Activated naive CD8-positive, alpha-beta T cell treated with anti-CD3 and anti-CD28 coated beads, Interleukin-2, amount 50 U/mL, for 24 hours (primary cell): ENCODE measurements around the gene ATP2A3.

Source experiments
- ATAC-seq: fragments of 150-1000 bp; cut with Tn5 transposase; one replicate; pipeline ENCODE4 v1.10.0; 2021
- DNase-seq: peaks from one replicate; pipeline ENCODE4 v3.0.0; 2021
- H3K27ac Mint-ChIP-seq: one replicate; pipeline ENCODE4 v1.8.0; 2021; ENCODE audit warnings: mild to moderate bottlenecking, mixed read lengths
- H3K27me3 Mint-ChIP-seq: one replicate; pipeline ENCODE4 v1.8.0; 2021; ENCODE audit warnings: mixed read lengths
- H3K36me3 Mint-ChIP-seq: one replicate; pipeline ENCODE4 v1.8.0; 2021; ENCODE audit warnings: low read depth, mixed read lengths
- H3K4me1 Mint-ChIP-seq: one replicate; pipeline ENCODE4 v1.8.0; 2021; ENCODE audit warnings: mixed read lengths
- H3K4me3 Mint-ChIP-seq: one replicate; pipeline ENCODE4 v1.8.0; 2021; ENCODE audit warnings: mild to moderate bottlenecking, moderate library complexity, mixed read lengths
- H3K9me3 Mint-ChIP-seq: one replicate; pipeline ENCODE4 v1.8.0; 2021; ENCODE audit warnings: mixed read lengths

Gene ATP2A3

DNA sequence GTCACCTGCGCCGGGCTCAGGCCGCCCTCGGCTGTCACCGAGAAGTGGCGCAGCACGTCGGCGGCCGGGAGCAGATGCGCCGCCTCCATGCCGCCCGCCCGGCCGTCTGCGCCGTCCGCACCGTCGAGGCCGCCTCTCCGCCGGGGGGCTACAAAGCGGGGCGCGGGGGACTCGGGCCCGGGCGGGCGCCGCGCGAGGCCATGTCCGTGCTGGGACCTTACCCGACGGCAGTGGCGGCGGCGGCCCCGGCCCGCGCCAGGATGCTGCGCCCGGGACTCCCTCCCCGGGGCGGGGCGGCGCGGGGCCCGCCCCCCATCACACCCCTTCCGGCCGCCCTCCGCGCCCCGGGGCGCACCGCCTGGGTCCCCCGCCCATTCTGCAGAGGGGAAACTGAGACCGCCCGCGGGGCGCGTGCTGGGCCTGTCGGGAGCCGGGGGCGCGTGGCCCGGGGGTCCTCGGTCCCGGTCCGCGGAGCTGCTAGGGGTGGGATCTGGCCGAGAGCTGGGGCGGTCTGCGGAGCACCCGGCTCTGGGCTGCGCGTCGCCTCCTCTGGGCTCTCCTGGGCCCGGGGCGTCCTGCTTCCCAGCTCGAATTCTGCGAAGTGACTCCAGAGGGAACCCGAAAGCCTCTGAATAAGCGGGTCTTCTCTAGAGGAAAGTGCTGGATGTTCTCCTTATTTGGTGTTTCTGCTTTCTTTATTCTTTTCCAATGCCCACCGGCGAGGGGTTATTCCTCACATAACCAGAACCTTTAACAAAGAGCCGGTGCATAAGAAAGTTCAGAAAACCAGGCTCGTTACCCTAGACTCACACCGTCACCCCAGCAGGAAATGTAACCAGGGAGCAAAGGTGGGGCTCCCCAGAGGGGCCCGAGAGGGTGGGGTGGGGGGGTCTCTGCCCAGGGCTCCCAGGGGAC is at the start of gene ATP2A3:
ATP2A3 (minus strand) TSS at position 235 of the 915 bp plus-strand sequence; CDS start at position 89, 146 bp downstream.
- ATAC-seq (peak; percentile 72), DNase-seq (peak; percentile 76)
- Mint-ChIP-seq H3K27me3 (no peaks in the 10 kb centered on the region), H3K9me3 (no peaks in the 10 kb centered on the region), H3K36me3 (no peaks in the 10 kb centered on the region), H3K27ac (peak within 1 kb of the TSS; percentile 82), H3K4me1 (peaks cover 56% of the 10 kb centered on the region), H3K4me3 (peak within 1 kb of the TSS; percentile 84)

DNA sequence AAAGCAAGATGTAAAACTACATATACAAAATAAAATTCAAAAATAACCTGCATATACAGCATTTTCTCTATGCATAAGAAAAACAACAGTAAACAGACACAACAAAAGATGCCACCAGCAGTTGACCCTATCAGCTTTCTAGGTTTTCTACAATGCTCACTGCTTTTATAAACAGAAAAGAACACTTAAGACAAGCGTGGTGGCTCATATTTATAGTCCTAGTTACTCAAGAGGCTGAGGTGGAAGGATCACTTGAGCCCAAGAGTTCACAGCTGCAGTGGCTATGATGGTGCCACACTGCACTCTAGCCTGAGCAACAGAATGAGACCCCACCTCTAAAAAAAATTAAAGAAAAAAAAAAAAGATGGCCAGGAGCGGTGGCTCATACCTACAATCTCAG is 46.5 kb upstream of the ATP2A3 start:
- H3K36me3 Mint-ChIP-seq: peaks cover 28% of the 10 kb centered on the region
- no peaks in the 10 kb centered on the region for H3K9me3 Mint-ChIP-seq
- no peak overlapping the region for H3K4me3 Mint-ChIP-seq
- ATAC-seq (no peak), DNase-seq (no peak)
- no peaks in the 10 kb centered on the region for H3K4me1 Mint-ChIP-seq
- H3K27ac Mint-ChIP-seq: no peak overlapping the region
- H3K27me3 Mint-ChIP-seq: no peaks in the 10 kb centered on the region

DNA sequence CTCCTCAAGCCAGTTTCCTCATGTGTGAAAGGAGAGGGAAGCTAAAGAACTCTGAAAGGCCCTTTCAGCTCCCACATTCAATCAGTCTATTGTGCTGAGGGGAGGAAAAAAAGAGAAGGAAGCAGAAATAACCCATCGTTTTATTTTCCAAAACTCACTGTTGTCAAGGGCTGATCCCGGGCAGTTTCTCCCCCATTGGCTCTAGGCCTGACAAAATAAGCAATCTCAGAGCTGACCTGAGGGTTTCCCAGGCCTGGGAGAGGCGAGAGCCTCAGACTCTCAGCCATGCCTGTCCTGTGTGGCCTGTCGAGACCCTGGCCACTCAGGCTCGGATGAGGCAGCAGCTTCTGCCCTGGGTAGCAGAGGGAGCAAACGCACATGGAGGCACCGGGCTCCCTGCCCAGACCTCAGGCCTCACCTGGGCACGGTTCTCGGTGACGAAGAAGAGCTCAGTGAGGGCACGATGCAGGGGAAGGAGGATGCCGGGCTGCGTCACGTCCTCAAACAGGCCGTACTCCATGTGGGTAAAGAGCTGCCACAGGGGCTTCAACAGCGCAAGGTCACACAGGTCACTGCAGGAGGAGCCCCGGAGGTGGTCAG is 45.0 kb upstream of the ATP2A3 start:
- Mint-ChIP-seq H3K9me3 (no peaks in the 10 kb centered on the region), H3K4me1 (peaks cover 7% of the 10 kb centered on the region), H3K36me3 (peaks cover 20% of the 10 kb centered on the region), H3K4me3 (no peak overlapping the region), H3K27me3 (no peaks in the 10 kb centered on the region), H3K27ac (no peak overlapping the region)
- DNase-seq: no peak
- ATAC-seq: no peak

DNA sequence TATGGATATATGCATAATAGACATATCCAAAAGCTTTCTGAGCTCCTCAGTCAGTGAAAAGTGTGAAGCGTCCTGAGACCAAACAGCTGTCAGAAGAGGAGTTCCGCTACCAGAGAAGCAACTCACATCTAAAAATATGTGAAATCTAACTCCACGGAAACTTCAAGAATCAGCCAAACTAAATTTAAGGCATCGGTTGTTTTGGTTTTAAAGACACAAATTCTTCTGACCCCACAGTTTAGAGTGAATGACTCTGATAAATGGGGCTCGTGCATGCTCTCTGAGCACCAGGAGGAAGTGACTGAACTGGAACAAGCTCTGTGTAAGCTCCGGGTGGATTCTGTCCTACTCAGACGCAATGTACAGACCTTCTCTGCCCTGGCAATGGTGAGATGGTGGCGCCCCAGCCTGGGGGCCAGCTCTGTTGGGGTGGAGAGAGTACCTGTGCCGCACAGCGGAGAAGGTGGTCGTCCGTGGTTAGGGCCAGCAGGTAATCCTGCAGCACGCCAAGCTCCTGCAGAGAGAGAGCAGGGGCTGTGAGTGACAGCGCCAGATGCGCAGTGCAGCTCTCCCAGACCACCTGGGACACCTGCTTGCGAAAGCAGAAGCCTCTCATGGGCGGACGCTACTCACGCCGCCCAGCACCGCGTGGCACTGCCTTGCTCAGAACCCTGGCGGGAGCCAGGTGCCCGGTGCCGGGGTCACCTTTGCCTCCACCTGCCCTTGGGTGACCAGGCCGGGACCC is 44.4 kb upstream of the ATP2A3 start:
- peaks cover 7% of the 10 kb centered on the region for H3K4me1 Mint-ChIP-seq
- no peak overlapping the region for H3K4me3 Mint-ChIP-seq
- no peak for ATAC-seq
- no peak for DNase-seq
- H3K36me3 Mint-ChIP-seq: peaks cover 13% of the 10 kb centered on the region
- H3K27me3 Mint-ChIP-seq: no peaks in the 10 kb centered on the region
- no peaks in the 10 kb centered on the region for H3K9me3 Mint-ChIP-seq
- no peak overlapping the region for H3K27ac Mint-ChIP-seq

DNA sequence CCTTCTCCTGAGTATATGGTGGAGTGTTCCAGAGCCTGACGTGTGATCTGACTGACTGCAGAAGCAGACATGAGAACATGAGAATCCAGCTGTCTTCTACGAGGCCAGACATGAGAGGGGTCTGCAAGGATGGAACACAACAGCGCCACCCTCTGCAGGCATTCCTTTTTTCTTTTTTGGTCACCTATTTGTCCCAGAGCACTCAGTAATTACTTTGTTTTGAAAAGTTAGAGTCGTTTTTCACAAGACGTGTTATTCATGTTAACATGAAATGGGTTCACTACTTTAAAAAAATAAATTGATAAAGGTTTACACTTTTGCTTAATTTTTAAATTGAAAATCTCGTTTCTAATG is 43.8 kb upstream of the ATP2A3 start:
- no peak for ATAC-seq

DNA sequence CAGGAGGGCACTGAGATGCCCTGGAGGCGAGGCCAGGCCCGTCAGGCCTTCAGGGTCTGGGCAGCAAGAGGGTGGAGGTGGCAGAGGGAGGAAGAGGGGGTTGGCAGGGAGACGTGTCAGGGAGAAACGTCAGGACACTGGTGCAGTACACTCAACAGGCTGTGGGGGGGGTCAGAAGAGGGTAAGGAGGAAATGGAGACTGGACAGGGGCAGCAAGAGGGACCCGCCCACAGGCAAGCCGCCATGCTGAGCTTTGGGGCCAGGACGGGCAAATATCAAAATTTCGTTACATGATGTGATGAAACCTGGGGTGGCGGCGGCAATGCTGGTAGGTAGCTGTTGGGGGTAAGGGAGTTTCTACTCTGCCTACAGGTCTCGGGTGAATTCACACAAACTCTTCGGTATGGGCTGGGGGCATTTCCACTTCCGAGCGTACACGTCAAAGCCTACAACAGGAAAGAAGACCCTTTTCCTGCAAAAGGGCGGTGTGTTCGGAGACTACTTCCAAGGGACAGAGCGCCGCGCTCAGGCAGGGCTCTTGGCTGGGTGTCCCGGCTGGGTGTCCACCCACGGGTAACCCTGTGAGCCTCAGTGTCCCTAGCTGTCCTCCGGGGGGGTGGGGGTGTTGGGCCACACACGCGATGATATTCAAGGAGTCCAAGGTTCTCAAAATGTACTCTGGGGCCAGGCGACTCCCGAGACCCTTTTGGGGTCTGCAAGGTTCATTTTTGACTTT is 43.3 kb upstream of the ATP2A3 start:
- H3K36me3 Mint-ChIP-seq: peaks cover 9% of the 10 kb centered on the region
- H3K4me1 Mint-ChIP-seq: peaks cover 7% of the 10 kb centered on the region
- no peak for ATAC-seq
- no peaks in the 10 kb centered on the region for H3K27me3 Mint-ChIP-seq
- no peaks in the 10 kb centered on the region for H3K9me3 Mint-ChIP-seq
- H3K27ac Mint-ChIP-seq: no peak overlapping the region
- no peak for DNase-seq
- no peak overlapping the region for H3K4me3 Mint-ChIP-seq

More for the DNA sequence above, 43.8 kb upstream of the ATP2A3 start:
- Mint-ChIP-seq H3K9me3 (no peaks in the 10 kb centered on the region), H3K4me1 (peaks cover 7% of the 10 kb centered on the region), H3K27ac (no peak overlapping the region), H3K27me3 (no peaks in the 10 kb centered on the region), H3K4me3 (no peak overlapping the region), H3K36me3 (peaks cover 12% of the 10 kb centered on the region)
- DNase-seq: no peak

DNA sequence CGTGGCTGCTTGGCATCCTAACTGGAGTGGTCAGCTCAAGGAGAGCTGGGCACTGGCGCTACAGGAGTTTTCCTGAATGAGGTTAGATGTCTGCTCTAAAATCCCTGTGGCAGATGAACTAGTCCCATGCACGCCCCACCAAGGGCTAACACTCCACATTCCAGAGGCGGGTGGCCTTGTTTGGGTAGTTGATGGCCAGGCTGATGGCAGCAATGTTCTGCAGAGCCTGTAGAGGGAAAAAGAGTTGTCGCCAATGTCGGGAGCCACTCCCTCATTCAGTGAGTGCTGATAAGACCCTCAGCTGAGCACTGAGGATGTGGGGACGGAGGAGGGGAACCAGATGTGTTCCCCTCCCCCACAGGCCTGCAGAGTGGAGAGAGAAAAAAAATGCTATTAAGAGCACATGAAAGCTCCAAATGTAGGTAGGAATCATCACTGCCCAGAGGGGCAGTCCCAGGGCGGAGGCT is 42.5 kb upstream of the ATP2A3 start:
- no peak for ATAC-seq

DNA sequence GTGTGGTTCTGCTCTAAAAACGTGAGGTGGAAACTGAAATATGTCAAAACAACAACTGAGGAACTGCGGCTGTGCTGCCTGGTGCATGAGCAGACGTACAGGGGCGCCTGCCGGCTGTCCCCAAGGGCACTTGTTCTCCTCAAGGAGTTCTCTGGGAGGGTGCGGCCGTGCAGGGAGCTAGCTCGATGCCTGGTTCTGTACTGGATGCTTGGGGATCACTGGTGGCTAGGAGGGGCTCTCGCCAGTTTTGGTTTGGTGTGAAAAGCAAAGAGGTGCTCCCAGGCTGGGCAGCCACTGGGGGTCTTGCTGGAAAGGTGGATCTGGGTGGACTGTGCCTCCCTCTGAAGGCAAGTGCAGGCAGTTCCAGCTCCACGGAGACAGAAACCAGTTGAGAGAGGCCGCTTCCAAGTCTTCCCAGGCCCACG is 41.9 kb upstream of the ATP2A3 start:
- Mint-ChIP-seq H3K27me3 (no peaks in the 10 kb centered on the region), H3K27ac (no peak overlapping the region), H3K4me1 (peaks cover 9% of the 10 kb centered on the region), H3K4me3 (no peak overlapping the region), H3K9me3 (no peaks in the 10 kb centered on the region), H3K36me3 (peaks cover 5% of the 10 kb centered on the region)
- DNase-seq (no peak), ATAC-seq (no peak)

More for the DNA sequence above, 42.5 kb upstream of the ATP2A3 start:
- Mint-ChIP-seq H3K4me3 (no peak overlapping the region), H3K27ac (no peak overlapping the region), H3K36me3 (peaks cover 5% of the 10 kb centered on the region), H3K27me3 (no peaks in the 10 kb centered on the region), H3K9me3 (no peaks in the 10 kb centered on the region), H3K4me1 (peaks cover 9% of the 10 kb centered on the region)
- DNase-seq: no peak

DNA sequence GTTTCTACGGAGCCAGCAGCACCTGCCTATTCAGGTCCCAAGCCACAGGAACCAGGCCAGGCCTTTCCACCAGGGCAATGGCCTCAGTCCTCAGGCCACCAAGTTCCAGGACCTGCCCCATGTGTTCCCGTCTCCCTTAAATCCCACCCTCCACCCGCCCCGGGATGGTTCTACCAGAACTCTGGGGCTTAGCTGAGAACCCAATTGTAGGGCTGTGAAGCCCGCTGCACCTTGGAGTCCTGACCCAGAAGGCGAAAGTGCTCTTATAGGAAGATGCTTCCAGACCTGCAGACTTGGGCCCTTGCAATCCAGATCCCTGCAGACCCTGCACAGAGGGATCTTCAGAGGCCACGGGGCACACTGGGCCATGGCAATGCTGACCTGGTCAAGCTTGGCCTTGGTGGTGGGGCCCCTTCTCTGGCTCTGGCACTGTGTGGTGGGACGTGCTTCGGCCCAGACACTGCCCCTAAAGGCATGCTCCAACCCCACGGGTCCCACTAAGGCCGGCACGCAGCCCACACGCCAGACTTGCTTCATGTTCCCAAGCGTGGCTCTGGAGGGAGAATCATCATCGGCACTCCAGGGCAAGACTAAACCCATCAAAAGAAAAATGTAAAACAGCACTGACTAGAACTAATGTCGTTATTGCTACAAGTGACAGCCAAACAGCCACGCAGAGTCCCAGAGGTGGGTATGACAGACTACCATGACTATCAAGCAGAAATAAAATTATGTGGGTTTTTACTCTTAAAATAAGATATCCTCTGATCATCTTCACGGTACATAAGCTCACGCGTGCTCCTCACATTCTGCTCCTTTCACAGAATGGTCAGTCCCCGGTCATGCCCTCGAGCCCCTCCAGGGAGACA is 41.3 kb upstream of the ATP2A3 start:
- Mint-ChIP-seq H3K4me3 (no peak overlapping the region), H3K27ac (no peak overlapping the region), H3K4me1 (peaks cover 9% of the 10 kb centered on the region), H3K27me3 (no peaks in the 10 kb centered on the region), H3K9me3 (no peaks in the 10 kb centered on the region), H3K36me3 (peaks cover 5% of the 10 kb centered on the region)
- no peak for ATAC-seq
- no peak for DNase-seq

DNA sequence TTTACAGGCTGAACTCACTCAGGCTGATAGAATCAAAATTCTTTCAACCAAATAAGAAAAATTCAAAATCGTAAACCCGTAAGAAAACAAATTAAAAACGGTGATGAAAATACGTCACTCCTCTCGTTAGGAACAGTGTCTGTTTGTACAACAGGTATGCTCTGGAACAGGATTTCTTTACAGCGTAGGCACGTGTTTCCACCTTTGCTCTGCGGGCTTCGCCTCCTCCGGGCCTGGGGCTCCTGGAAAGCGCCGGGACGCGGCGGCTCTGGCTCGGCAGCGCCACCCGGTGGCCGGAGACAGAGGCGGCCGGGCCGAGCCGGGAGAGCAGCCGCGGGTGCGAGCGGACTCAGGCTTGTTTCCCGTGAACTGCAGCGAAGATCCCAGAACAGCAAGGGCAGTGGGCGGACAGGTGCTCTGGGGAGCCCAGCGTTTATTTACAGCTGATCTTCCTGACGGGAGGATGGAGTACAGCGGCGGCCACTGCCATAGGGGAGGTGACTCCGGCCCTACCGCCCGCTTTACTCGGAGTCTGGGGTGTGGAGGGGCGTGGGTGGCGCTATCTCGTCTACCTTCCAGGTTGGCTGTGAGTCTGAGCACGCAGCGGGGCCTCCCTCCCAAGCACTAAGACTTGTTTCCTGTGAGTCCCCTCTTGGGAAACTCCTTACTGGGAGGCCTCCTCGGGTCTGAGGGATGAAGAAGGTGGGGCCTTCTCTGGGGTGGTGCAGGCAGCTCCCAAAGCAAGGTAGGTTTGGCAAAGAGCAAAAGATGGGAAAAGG is 40.5 kb upstream of the ATP2A3 start:
- DNase-seq: peak; percentile 74
- H3K27me3 Mint-ChIP-seq: no peaks in the 10 kb centered on the region

DNA sequence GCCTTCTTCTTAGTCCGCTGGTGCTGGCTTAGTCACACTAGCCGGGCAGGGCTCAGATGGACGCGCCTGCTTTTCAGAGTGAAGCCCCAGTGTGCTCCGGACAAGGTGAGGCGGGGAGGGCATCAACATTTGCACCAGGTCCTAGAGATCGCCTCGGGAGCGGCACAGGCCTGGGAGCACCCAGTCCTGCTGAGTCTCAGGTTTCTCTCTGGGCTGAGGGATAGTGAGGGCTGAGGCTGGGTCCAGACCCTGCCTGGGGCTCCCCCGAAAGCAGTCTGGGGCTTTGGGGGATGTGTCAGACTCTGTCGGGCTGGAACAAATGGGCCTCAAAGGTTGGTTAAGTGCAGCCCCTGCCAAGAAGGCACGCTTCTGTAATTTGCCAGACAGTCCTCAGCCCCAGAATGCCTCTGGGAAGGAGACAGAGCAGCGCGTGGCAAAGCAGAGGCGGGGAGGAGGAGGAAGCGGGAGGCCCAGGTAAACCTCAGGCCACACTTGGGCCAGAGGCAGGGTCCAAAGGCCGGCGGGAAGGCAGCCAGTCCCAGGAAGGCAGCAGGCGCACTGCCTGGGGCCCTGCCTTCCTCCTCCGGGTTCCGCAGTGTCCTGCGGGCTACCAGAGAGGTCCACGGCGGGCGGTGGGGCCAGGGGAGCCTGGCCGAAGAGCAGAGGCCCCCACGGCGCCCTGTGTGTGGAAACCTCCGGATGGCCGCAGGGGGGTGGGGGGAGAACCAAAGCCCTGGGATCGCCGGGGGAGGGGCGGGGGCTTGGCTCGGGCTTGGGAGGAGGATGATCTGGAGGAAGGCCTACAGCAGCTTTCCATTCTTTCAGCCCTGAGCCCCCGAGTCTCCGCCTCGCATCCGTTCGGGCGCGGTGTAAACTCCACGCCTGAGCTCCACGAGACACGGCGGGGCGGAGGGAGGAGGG is 39.5 kb upstream of the ATP2A3 start:
- Mint-ChIP-seq H3K27me3 (no peaks in the 10 kb centered on the region), H3K27ac (no peak overlapping the region), H3K4me3 (no peak overlapping the region), H3K9me3 (no peaks in the 10 kb centered on the region), H3K4me1 (peaks cover 9% of the 10 kb centered on the region), H3K36me3 (peaks cover 3% of the 10 kb centered on the region)
- ATAC-seq (no peak), DNase-seq (no peak)

More for the DNA sequence above, 40.5 kb upstream of the ATP2A3 start:
- H3K9me3 Mint-ChIP-seq: no peaks in the 10 kb centered on the region
- no peak overlapping the region for H3K27ac Mint-ChIP-seq
- peak; percentile 73 for ATAC-seq
- H3K4me3 Mint-ChIP-seq: no peak overlapping the region
- peaks cover 4% of the 10 kb centered on the region for H3K36me3 Mint-ChIP-seq
- H3K4me1 Mint-ChIP-seq: peaks cover 9% of the 10 kb centered on the region

DNA sequence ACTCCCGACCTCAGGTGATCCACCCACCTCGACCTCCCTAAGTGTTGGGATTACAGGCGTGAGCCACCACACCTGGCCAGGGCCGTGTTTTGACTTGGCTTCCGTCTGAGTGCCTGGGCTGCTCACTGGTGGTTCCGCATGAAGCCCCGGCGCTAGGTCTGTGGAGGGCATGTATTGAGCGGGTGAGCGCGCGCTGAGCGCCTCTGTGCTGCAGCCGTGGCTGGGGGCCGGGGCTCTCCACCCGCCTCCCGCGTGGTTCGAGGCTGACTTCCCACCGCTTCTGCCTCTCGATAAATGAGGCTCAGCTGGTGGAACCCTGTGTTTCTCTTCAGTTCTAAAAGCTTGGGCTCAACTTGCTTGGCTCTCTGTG is 38.9 kb upstream of the ATP2A3 start:
- H3K36me3 Mint-ChIP-seq: peaks cover 3% of the 10 kb centered on the region
- H3K27ac Mint-ChIP-seq: no peak overlapping the region
- H3K9me3 Mint-ChIP-seq: no peaks in the 10 kb centered on the region
- H3K4me1 Mint-ChIP-seq: peaks cover 9% of the 10 kb centered on the region
- H3K4me3 Mint-ChIP-seq: no peak overlapping the region
- DNase-seq: no peak
- H3K27me3 Mint-ChIP-seq: no peaks in the 10 kb centered on the region
- ATAC-seq: no peak
